Common myeloid progenitor, CD34-positive (primary cell): Measurements from ENCODE around the gene CPT1B.
"Not testable (repeated sequence)": the region's sequence is repeated elsewhere in the genome, so short reads cannot be mapped to it uniquely, and the experiment has no call there.

Experiments used
- CTCF ChIA-PET: fragments of 350-600 bp; sonication (Branson Sonifier 250); formaldehyde crosslinking; loops from one replicate; lab custom pipeline; 2021; ENCODE audit warnings: antibody characterized with exemption; lab: Charles Lee
- POLR2A ChIA-PET: fragments of 350-600 bp; sonication (Branson Sonifier 250); formaldehyde crosslinking; loops from one replicate; lab custom pipeline; 2021; ENCODE audit warnings: antibody characterized with exemption; lab: Charles Lee
- DNase-seq, 3 donors: peaks; one replicate each; pipeline versions ENCODE4 v3.0.0 to v3.0.0-alpha.2; 2013
- H3K27ac ChIP-seq, 2 experiments: 1 replicate in 1 of 2; 2 replicates in 1 of 2; pipeline ENCODE4 v1.7.0; 2013; ENCODE audit warnings: inconsistent platforms in 2 of 2, low read length in 2 of 2, mild to moderate bottlenecking in 2 of 2, low read depth in 1 of 2, moderate library complexity in 1 of 2; ENCODE audit not compliant: severe bottlenecking in 2 of 2, insufficient read depth in 1 of 2, poor library complexity in 1 of 2
- H3K27me3 ChIP-seq, 5 experiments: replicated peaks in 2 of 5; 1 replicate in 3 of 5; 2 replicates in 2 of 5; pipeline versions ENCODE4 v1.6.1 to v1.7.0; 2013; ENCODE audit warnings: low read length in 4 of 5, mild to moderate bottlenecking in 2 of 5, moderate library complexity in 2 of 5, inconsistent platforms in 1 of 5; ENCODE audit not compliant: insufficient read depth in 5 of 5, control insufficient read depth in 4 of 5
- H3K36me3 ChIP-seq, 4 experiments: 1 replicate in 2 of 4; 2 replicates in 2 of 4; pipeline versions ENCODE4 v1.6.1 to v1.7.0; 2013; ENCODE audit warnings: low read length in 3 of 4, control low read depth in 1 of 4, mild to moderate bottlenecking in 1 of 4; ENCODE audit not compliant: control insufficient read depth in 4 of 4, insufficient read depth in 4 of 4
- H3K4me1 ChIP-seq, 4 experiments: 1 replicate in 3 of 4; 2 replicates in 1 of 4; pipeline versions ENCODE4 v1.6.1 to v1.7.1; 2013; ENCODE audit warnings: low read length in 3 of 4, mild to moderate bottlenecking in 3 of 4, control low read depth in 1 of 4, inconsistent platforms in 1 of 4, moderate library complexity in 1 of 4; ENCODE audit not compliant: control insufficient read depth in 4 of 4, insufficient read depth in 4 of 4; ENCODE audit errors: control extremely low read depth in 1 of 4
- H3K4me3 ChIP-seq, 7 experiments: 1 replicate in 4 of 7; 2 replicates in 3 of 7; pipeline versions ENCODE4 v1.5.1 to v1.7.0; 2013; ENCODE audit warnings: mild to moderate bottlenecking in 7 of 7, low read length in 6 of 7, moderate library complexity in 6 of 7, inconsistent platforms in 2 of 7, low read depth in 2 of 7, control low read depth in 1 of 7; ENCODE audit not compliant: insufficient read depth in 4 of 7, control insufficient read depth in 1 of 7; ENCODE audit errors: extremely low read depth in 1 of 7
- H3K9me3 ChIP-seq, 5 experiments: 1 replicate in 4 of 5; 2 replicates in 1 of 5; pipeline versions ENCODE4 v1.6.1 to v1.7.1; 2013; ENCODE audit warnings: low read length in 4 of 5, mild to moderate bottlenecking in 2 of 5, inconsistent platforms in 1 of 5, low read depth in 1 of 5, moderate library complexity in 1 of 5; ENCODE audit not compliant: control insufficient read depth in 4 of 5, insufficient read depth in 2 of 5; ENCODE audit errors: control extremely low read depth in 1 of 5
- WGBS: methylation state at CpG from one replicate; pipeline ENCODE4 v1.1.5; 2013; ENCODE audit not compliant: insufficient coverage; 5-methylcytosine and 5-hydroxymethylcytosine counted together

The CPT1B gene

GRCh38 chr22:50624347-50625130, 46.3 kb upstream of the CPT1B start:
- Histone ChIP-seq H3K27me3 (no peaks in the 10 kb centered on the region), H3K4me1 (peaks cover 17 to 52% (median 44%) of the 10 kb centered on the region in 4 experiments), H3K27ac (no peak overlapping the region), H3K36me3 (peaks cover 2 to 11% (median 6%) of the 10 kb centered on the region in 4 experiments), H3K9me3 (no peaks in the 10 kb centered on the region), H3K4me3 (no peak overlapping the region)
- ChIA-PET CTCF (interaction anchor here (1.1 kb wide), 1 partner anchor 52 kb away, joined by 3 read pairs; no protein-coding TSS in a partner anchor), POLR2A (no interaction called here)
- 92% methylated on average over 10 of the region's 16 CpGs for WGBS
- DNase-seq, result no peak

GRCh38 chr22:50622723-50623327, 44.6 kb upstream of the CPT1B start:
- Histone ChIP-seq H3K27ac (no peak overlapping the region), H3K4me3 (peak overlapping the region in 3 of 7 experiments; percentile 67 to 82 (median 71)), H3K4me1 (peaks cover 13 to 41% (median 36%) of the 10 kb centered on the region in 4 experiments), H3K36me3 (peaks cover 2 to 11% (median 6%) of the 10 kb centered on the region in 4 experiments), H3K9me3 (no peaks in the 10 kb centered on the region), H3K27me3 (no peaks in the 10 kb centered on the region)
- ChIA-PET CTCF (interaction anchor here (1.2 to 2.6 kb wide), 2 partner anchors 10 to 19 kb away, joined by 3 to 15 read pairs; no protein-coding TSS in a partner anchor), POLR2A (no interaction called here)
- WGBS, result 96% methylated on average over 14 of the region's 16 CpGs
- no peak for DNase-seq

DNA sequence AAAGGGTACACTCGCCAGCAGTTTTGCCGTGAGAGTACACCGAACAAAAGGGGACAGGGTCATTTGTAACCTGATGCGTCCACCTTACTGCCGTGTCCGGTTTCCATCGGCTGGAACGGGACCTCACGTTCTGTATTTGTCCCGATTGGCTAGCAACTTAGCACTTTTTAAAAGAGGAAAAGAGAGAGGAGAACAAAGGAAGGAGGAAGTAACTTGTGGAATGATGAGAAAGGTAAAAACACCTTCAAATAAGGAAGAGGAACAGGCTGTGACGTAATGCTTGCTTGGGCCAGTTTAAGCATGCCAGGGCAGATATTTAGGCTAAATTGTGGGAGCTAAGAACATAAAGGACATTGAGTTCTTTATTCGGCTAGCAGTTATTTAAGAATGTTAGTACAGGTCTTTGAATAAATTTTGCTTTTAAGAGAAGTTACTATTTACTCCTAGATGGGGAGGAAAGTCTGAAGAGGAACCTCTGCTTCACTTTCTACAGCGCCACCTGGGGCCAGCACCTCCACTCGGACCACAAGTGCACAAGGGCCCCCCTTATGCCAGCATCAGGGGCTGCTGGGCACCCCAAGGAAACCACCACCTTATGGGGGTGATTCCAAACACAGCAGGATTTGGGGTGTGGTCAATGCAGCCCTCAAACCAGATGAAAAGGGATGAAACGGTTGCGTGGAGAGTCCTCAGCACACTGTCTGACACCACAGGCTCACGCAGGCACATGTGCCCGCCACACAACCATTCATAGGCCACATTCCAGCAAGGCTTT, 43.9 kb upstream of the CPT1B start:
- peak; percentile 45 to 64 (median 57) for DNase-seq
- peaks cover 2 to 11% (median 6%) of the 10 kb centered on the region in 4 experiments for H3K36me3 ChIP-seq
- WGBS, result 20% methylated on average over 17 of the region's 18 CpGs
- POLR2A ChIA-PET, result no interaction called here
- CTCF ChIA-PET, result interaction anchor here (0.8 to 2.6 kb wide), 14 partner anchors 9 to 125 kb away, joined by 3 to 15 read pairs (median 5); partner anchors contain the start of genes CPT1B and SYCE3
- H3K27me3 ChIP-seq, result no peaks in the 10 kb centered on the region
- H3K27ac ChIP-seq, result peak overlapping the region; percentile 33 to 68
- peaks cover 13 to 35% (median 30%) of the 10 kb centered on the region in 4 experiments for H3K4me1 ChIP-seq
- no peaks in the 10 kb centered on the region for H3K9me3 ChIP-seq
- H3K4me3 ChIP-seq, result peak overlapping the region; percentile 0 to 82 (median 64)

DNA sequence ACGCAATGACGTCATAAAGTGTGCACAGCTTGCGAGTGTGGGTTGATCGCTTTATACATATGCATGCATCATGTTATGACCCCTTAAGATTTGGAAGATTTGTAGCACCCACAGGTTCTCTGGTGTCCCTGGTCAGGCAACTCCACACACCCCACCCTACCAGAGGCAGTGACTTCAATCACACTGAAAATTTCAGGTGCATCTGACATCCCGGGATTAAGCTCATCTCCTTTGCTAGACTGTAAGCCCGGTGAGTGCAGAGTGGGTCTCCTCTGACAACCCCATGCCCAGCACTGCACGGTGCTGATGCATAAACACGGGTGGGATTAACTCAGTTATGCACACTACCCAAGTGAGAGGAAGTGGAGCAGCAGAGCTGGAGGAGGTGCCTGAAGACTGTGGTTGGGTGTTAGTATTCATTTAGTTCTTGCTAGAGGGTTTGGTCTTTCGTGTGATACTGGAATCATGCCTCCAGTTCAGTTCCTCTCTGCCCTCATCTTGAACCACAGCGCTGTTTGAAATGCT, 43.2 kb upstream of the CPT1B start:
- H3K4me3 ChIP-seq, result peak overlapping the region; percentile 0 to 82 (median 64)
- no peaks in the 10 kb centered on the region for H3K9me3 ChIP-seq
- H3K27ac ChIP-seq, result peak overlapping the region; percentile 33 to 68
- H3K4me1 ChIP-seq, result peaks cover 13 to 35% (median 29%) of the 10 kb centered on the region in 4 experiments
- H3K36me3 ChIP-seq, result peaks cover 2 to 11% (median 6%) of the 10 kb centered on the region in 4 experiments
- WGBS, result 0% methylated on average over 5 of the region's 10 CpGs
- ChIA-PET CTCF (interaction anchor here (0.8 to 2.6 kb wide), 28 partner anchors 9 to 164 kb away, joined by 3 to 15 read pairs (median 4); partner anchors contain the start of genes CPT1B, SCO2, SHANK3 and SYCE3), POLR2A (interaction anchor here (1.7 to 1.8 kb wide), 2 partner anchors 51 to 96 kb away, joined by 6 to 15 read pairs; partner anchors contain the start of genes SCO2 and SHANK3)
- no peaks in the 10 kb centered on the region for H3K27me3 ChIP-seq
- peak; percentile 38 to 83 (median 77) for DNase-seq

DNA sequence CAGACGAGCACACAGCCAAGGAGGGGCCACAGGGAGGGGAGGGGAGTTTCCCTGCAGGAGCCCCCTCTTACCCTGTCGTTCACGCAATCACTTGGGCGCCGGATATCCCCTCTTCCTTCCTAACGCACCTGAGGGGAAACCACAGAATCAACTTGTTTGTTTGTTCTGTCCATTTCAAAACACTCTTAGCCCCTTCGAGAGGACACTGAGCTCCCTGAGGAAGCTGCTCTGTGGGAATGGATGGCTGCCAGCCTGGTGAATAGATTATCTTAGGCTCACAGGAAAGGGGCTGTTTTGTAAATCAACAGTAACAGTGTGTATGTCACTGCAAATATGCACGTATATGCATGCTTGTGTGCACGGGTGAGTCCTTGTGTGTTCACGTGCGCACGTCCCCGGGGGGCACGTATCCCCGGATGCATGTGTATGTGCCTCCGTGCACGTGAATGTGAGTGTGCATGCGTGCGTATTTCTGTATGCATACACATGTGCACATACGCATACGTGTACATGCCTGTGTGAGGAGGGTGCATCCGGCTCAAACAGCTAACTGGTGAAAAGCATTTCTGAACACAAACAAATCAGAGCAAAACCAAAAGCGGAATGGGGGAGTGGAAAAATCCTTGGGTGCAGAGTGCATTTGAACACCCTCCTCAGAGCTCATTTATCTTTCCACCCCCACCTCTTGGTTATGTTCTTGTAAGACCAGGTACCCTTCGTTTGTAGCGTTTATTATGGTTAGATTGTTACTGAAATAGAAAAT, 42.5 kb upstream of the CPT1B start:
- no peaks in the 10 kb centered on the region for H3K9me3 ChIP-seq
- 0% methylated on average over 9 of the region's 25 CpGs for WGBS
- peaks cover 13 to 35% (median 29%) of the 10 kb centered on the region in 4 experiments for H3K4me1 ChIP-seq
- CTCF ChIA-PET, result interaction anchor here (0.7 to 2.6 kb wide), 40 partner anchors 9 to 375 kb away, joined by 3 to 15 read pairs (median 4); partner anchors contain the start of genes CPT1B, SCO2, SHANK3 and SYCE3
- H3K36me3 ChIP-seq, result peaks cover 2 to 11% (median 4%) of the 10 kb centered on the region in 4 experiments
- no peak overlapping the region for H3K27ac ChIP-seq
- H3K4me3 ChIP-seq, result peak overlapping the region in 6 of 7 experiments; percentile 61 to 82 (median 66)
- POLR2A ChIA-PET, result interaction anchor here (0.7 to 1.8 kb wide), 4 partner anchors 19 to 95 kb away, joined by 3 to 15 read pairs (median 5); partner anchors contain the start of genes SCO2 and SHANK3
- no peaks in the 10 kb centered on the region for H3K27me3 ChIP-seq
- peak; percentile 74 to 92 (median 88) for DNase-seq

DNA sequence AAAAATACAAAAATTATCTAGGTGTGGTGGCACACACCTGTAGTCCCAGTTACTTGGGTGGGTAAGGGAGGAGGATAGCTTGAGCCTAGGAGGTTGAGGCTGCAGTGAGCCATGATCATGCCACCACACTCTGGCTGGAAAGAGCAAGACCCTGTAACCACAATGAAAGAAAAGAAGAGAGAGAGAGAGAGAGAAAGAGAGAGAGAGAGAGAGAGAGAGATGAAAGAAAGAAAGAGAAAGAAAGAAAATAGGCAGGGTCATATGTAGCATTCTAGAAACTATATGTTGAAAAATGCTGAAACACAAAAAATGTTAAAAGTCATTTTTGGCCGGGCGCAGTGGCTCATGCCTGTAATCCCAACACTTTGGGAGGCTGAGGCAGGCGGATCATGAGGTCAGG, 36.1 kb upstream of the CPT1B start:
- H3K9me3 ChIP-seq, POLR2A ChIA-PET, H3K36me3 ChIP-seq, DNase-seq, H3K4me1 ChIP-seq, H3K27ac ChIP-seq, H3K4me3 ChIP-seq: not testable (repeated sequence)
- 100% methylated on average over 1 of the region's 3 CpGs for WGBS
- CTCF ChIA-PET, result interaction anchor here (0.6 kb wide), 1 partner anchor 46 kb away, joined by 3 read pairs; no protein-coding TSS in a partner anchor
- H3K27me3 ChIP-seq, result peaks cover 0 to 38% (median 6%) of the 10 kb centered on the region in 5 experiments
